Sigmoid colon (tissue), 4 donors: ENCODE data around the gene CXCL8.

Experiments
- CTCF ChIP-seq, 4 experiments: fragments of 450-650 bp in 3 of 4; fragments of 200-600 bp in 1 of 4; IDR thresholded peaks; one replicate each; pipeline ENCODE4 v1.5.1; 2016 to 2019; ENCODE audit warnings: antibody characterized with exemption in 4 of 4, mild to moderate bottlenecking in 3 of 4, moderate library complexity in 2 of 4
- EP300 ChIP-seq, 4 donors: sonication (generic); formaldehyde crosslinking; IDR thresholded peaks; one replicate each; pipeline ENCODE4 v1.6.1; 2017; ENCODE audit warnings: antibody characterized with exemption in 4 of 4
- POLR2A ChIP-seq, 2 donors: fragments of 450-650 bp; IDR thresholded peaks; one replicate each; pipeline ENCODE4 v1.6.1; 2016; ENCODE audit warnings: antibody characterized with exemption in 2 of 2, mild to moderate bottlenecking in 2 of 2, moderate library complexity in 2 of 2
- POLR2AphosphoS5 ChIP-seq, 4 donors: sonication (generic); formaldehyde crosslinking; IDR thresholded peaks; one replicate each; pipeline ENCODE4 v1.6.1; 2017; ENCODE audit warnings: antibody characterized with exemption in 4 of 4

- no peak for TF ChIP-seq POLR2A (IDR thresholded peaks at IDR 0.05)
- no peak for TF ChIP-seq POLR2AphosphoS5 (IDR thresholded peaks at IDR 0.05)
- TF ChIP-seq CTCF (IDR thresholded peaks at IDR 0.05) = no peak
- no peak for TF ChIP-seq EP300 (IDR thresholded peaks at IDR 0.05)
Observed at GRCh38 chr4:73751166-73751565, 10.8 kb downstream of the CXCL8 start.
